ENCODE data around the gene GPR39.

Gene GPR39

GRCh38 chr2:132609101-132609890, 192.7 kb downstream of the GPR39 start:
- Histone ChIP-seq H3K9me3 (ENCODE audit: severe bottlenecking) (no peaks in the 10 kb centered on the region), H3K4me1 (ENCODE audit: insufficient read depth, poor library complexity, severe bottlenecking) (no peaks in the 10 kb centered on the region), H3K36me3 (ENCODE audit: low read depth) (no peaks in the 10 kb centered on the region), H3K27me3 (ENCODE audit: insufficient read depth, poor library complexity, severe bottlenecking) (no peaks in the 10 kb centered on the region), H3K4me3 (ENCODE audit: severe bottlenecking) (no peak overlapping the region), H3K27ac (ENCODE audit: poor library complexity, severe bottlenecking) (no peak overlapping the region)
- no peak for TF ChIP-seq CTCF (IDR thresholded peaks at IDR 0.05; ENCODE audit: poor library complexity, severe bottlenecking)
- no peak for ATAC-seq (ENCODE audit: low read depth)
- DNase-seq (ENCODE audit: low spot score), result no peak

GRCh38 chr2:132611719-132612118, 195.1 kb downstream of the GPR39 start:
- TF ChIP-seq CTCF (IDR thresholded peaks at IDR 0.05; ENCODE audit: poor library complexity, severe bottlenecking), result no peak
- no peaks in the 10 kb centered on the region for H3K4me1 ChIP-seq (ENCODE audit: insufficient read depth, poor library complexity, severe bottlenecking)
- DNase-seq (ENCODE audit: low spot score) (no peak), ATAC-seq (ENCODE audit: low read depth) (no peak)
- H3K27ac ChIP-seq (ENCODE audit: poor library complexity, severe bottlenecking), result no peak overlapping the region
- no peaks in the 10 kb centered on the region for H3K36me3 ChIP-seq (ENCODE audit: low read depth)
- no peaks in the 10 kb centered on the region for H3K27me3 ChIP-seq (ENCODE audit: insufficient read depth, poor library complexity, severe bottlenecking)
- no peak overlapping the region for H3K4me3 ChIP-seq (ENCODE audit: severe bottlenecking)
- no peaks in the 10 kb centered on the region for H3K9me3 ChIP-seq (ENCODE audit: severe bottlenecking)

GRCh38 chr2:132615329-132616085, 198.9 kb downstream of the GPR39 start:
- no peak overlapping the region for H3K27ac ChIP-seq (ENCODE audit: poor library complexity, severe bottlenecking)
- no peaks in the 10 kb centered on the region for H3K27me3 ChIP-seq (ENCODE audit: insufficient read depth, poor library complexity, severe bottlenecking)
- ATAC-seq (ENCODE audit: low read depth) (no peak), DNase-seq (ENCODE audit: low spot score) (no peak)
- H3K4me3 ChIP-seq (ENCODE audit: severe bottlenecking), result no peak overlapping the region
- no peak for TF ChIP-seq CTCF (IDR thresholded peaks at IDR 0.05; ENCODE audit: poor library complexity, severe bottlenecking)
- no peaks in the 10 kb centered on the region for H3K9me3 ChIP-seq (ENCODE audit: severe bottlenecking)
- H3K4me1 ChIP-seq (ENCODE audit: insufficient read depth, poor library complexity, severe bottlenecking), result no peaks in the 10 kb centered on the region
- H3K36me3 ChIP-seq (ENCODE audit: low read depth), result no peaks in the 10 kb centered on the region

- no peak for ATAC-seq (ENCODE audit: low read depth)
- no peak for DNase-seq (ENCODE audit: low spot score)
- TF ChIP-seq CTCF (IDR thresholded peaks at IDR 0.05; ENCODE audit: poor library complexity, severe bottlenecking), result no peak
These were observed 201.4 kb downstream of the GPR39 start for GRCh38 chr2:132617989-132618388.

More at GRCh38 chr2:132617989-132618388, 201.4 kb downstream of the GPR39 start:
- no peak overlapping the region for H3K4me3 ChIP-seq (ENCODE audit: severe bottlenecking)
- H3K4me1 ChIP-seq (ENCODE audit: insufficient read depth, poor library complexity, severe bottlenecking), result no peaks in the 10 kb centered on the region
- no peaks in the 10 kb centered on the region for H3K27me3 ChIP-seq (ENCODE audit: insufficient read depth, poor library complexity, severe bottlenecking)
- no peaks in the 10 kb centered on the region for H3K9me3 ChIP-seq (ENCODE audit: severe bottlenecking)
- no peaks in the 10 kb centered on the region for H3K36me3 ChIP-seq (ENCODE audit: low read depth)
- H3K27ac ChIP-seq (ENCODE audit: poor library complexity, severe bottlenecking), result no peak overlapping the region
